ENCODE results near the gene TMSB10.

DNA sequence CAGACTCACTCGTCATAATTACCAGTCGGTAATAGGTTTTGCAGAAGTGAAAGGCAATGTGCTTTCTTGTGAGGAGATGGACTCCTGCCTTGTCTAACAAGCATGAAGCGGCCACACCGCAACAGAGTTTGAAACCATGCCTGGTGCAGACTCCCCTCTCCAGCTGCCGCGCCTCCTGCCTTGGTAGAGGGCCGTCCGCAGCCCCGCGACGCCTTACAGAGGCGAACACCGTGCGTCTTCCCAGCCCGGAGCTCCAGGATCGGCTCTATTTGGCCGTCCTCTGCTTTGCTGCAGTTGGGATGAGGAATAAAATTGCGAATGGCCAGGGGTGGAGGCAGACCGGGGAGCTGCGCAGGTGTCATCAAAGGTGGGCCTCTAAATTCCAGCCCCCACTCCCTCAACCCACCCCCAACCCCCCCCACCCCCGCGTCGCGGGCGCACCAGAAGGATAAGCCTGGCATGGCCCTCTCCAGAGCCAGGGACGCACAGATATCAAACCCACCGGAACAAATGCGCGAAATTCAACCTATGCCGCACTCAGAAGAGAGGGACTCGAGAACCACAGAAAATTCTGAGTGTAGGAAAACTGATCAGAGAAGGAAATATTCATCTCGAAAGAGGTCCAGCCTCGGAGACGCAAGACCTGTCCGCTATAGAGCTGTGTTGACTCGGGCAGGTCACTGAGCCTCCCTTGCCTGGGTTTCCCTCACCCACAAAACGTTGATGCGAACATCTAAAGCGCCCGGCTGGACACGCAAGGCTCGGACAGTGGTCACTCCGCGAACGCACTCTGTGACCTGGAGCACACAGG, 25.7 kb upstream of the TMSB10 start:
- TF ChIP-seq, protein P1, sequence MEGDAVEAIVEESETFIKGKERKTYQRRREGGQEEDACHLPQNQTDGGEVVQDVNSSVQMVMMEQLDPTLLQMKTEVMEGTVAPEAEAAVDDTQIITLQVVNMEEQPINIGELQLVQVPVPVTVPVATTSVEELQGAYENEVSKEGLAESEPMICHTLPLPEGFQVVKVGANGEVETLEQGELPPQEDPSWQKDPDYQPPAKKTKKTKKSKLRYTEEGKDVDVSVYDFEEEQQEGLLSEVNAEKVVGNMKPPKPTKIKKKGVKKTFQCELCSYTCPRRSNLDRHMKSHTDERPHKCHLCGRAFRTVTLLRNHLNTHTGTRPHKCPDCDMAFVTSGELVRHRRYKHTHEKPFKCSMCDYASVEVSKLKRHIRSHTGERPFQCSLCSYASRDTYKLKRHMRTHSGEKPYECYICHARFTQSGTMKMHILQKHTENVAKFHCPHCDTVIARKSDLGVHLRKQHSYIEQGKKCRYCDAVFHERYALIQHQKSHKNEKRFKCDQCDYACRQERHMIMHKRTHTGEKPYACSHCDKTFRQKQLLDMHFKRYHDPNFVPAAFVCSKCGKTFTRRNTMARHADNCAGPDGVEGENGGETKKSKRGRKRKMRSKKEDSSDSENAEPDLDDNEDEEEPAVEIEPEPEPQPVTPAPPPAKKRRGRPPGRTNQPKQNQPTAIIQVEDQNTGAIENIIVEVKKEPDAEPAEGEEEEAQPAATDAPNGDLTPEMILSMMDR (conservative IDR thresholded peaks at IDR 0.05; ENCODE audit: low read depth, low read length): no peak
- TF ChIP-seq EZH2 (IDR thresholded peaks at IDR 0.05; ENCODE audit: low read length, unreplicated experiment) (no peak), EZH2phosphoT487 (IDR thresholded peaks at IDR 0.05; ENCODE audit: borderline replicate concordance, low read length) (no peak)

Measured in PC-3 (cell line).